Testis (tissue), 2 donors: ENCODE data around the gene SEMA4D.

ENCODE experiments used
- CTCF ChIP-seq, 3 experiments: fragments of 450-650 bp in 2 of 3; fragments of 200-600 bp in 1 of 3; sonication (generic) in 1 of 3; IDR thresholded peaks; one replicate each; pipeline ENCODE4 v1.5.1; 2016 to 2019; ENCODE audit warnings: antibody characterized with exemption in 3 of 3, mild to moderate bottlenecking in 2 of 3, moderate library complexity in 1 of 3
- POLR2A ChIP-seq: fragments of 450-650 bp; IDR thresholded peaks from one replicate; pipeline ENCODE4 v1.6.1; 2017; ENCODE audit warnings: antibody characterized with exemption, mild to moderate bottlenecking, moderate library complexity

GRCh38 chr9:89352874-89353649, 144.9 kb downstream of the SEMA4D start:
- TF ChIP-seq CTCF (IDR thresholded peaks at IDR 0.05), result no peak
- no peak for TF ChIP-seq POLR2A
